ENCODE results near the gene ADRB2. TPM values are rescaled to one million over a fixed set of nuclear protein-coding genes. Genes with fewer than 3 reads are reported as not detected.

The ADRB2 gene
- total and polyA plus RNA-seq, 2 of the 13 experiments (the other 11 are each of a cell fraction or from before 2014, with no cell fraction given) = not detected

DNA sequence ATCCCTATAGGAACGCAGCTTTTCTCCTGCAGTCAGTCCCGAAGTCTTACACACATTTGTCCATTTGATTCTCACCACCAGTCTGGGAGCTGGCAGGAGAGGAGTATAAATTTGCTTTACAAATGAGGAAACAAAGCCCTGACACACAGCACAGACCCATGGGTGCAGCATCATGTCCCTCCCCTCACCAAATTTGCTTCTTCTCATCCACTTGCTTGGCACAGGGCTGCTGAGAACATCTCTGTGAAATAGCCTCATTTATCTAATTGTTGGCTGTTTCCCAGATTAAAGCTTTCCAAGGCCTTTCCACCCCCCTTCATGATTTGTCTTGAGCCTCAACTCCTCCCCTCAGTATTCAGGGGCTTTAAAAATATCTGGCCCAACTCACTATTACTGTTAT, 11.3 kb upstream of the ADRB2 start:
- H4K20me1 ChIP-seq (ENCODE audit: insufficient read depth, low read length) = no peaks in the 10 kb centered on the region
- no peaks in the 10 kb centered on the region for H3K36me3 ChIP-seq (replicated peaks in 1 of 2; ENCODE audit: control insufficient read depth in 1 of 2, insufficient read depth in 2 of 2, low read length in 2 of 2)
- no peak overlapping the region for H3K4me2 ChIP-seq (ENCODE audit: low read depth, low read length)
- H3K27me3 ChIP-seq (ENCODE audit: control insufficient read depth in 1 of 2, insufficient read depth in 2 of 2, low read length in 2 of 2) = no peaks in the 10 kb centered on the region; a peak in 1 of 5 replicates
- no peak overlapping the region for H3K9ac ChIP-seq (ENCODE audit: insufficient read depth, low read depth, low read length)
- ChIA-PET POLR2A (no interaction called here), CTCF (ENCODE audit: low intra/inter-chr PET ratio, low total read pairs) (no interaction called here)
- no peaks in the 10 kb centered on the region for H3K79me2 ChIP-seq (ENCODE audit: insufficient read depth, low read length)
- intact Hi-C loops (cut with micrococcal nuclease; ENCODE audit: unreplicated experiment) (no loop called here), in situ Hi-C loops (cut with HindIII; ENCODE audit: extremely low pct_ligation_motif_present, low pct_unique_long_range_greater_than_20kb) (no loop called here)
- no peak for ATAC-seq
- H3K27ac ChIP-seq (ENCODE audit: extremely low read length, insufficient read depth, low read length) = no peak overlapping the region
- H3K4me3 ChIP-seq (replicated peaks in 1 of 3; ENCODE audit: insufficient read depth in 1 of 3, low read depth in 2 of 3, low read length in 3 of 3) = no peak overlapping the region
- no peaks in the 10 kb centered on the region for H3K9me3 ChIP-seq (ENCODE audit: low read length)
- no peak for DNase-seq (ENCODE audit: low spot score)
- no TSS peak for BruUV-seq (replicated peaks)
- WGBS (ENCODE audit: low lambda C conversion rate) = 17% methylated on average over 2 of the region's 2 CpGs
- H2AFZ ChIP-seq (ENCODE audit: low read length) = no peak overlapping the region
- TF ChIP-seq TOPORS (CRISPR knock-in tag; IDR thresholded peaks at IDR 0.05) (no peak), ZNF430 (CRISPR knock-in tag; IDR thresholded peaks at IDR 0.05) (no peak), ZNF607 (CRISPR knock-in tag; IDR thresholded peaks at IDR 0.05; ENCODE audit: borderline replicate concordance) (no peak), ZNF367 (CRISPR knock-in tag; IDR thresholded peaks at IDR 0.05; ENCODE audit: borderline replicate concordance) (no peak)
- TF ChIP-seq, protein P1, sequence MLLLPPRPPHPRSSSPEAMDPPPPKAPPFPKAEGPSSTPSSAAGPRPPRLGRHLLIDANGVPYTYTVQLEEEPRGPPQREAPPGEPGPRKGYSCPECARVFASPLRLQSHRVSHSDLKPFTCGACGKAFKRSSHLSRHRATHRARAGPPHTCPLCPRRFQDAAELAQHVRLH (CRISPR knock-in tag; IDR thresholded peaks at IDR 0.05; ENCODE audit: borderline replicate concordance, low read depth) = no peak
- no peak for FAIRE-seq
- no peaks in the 10 kb centered on the region for H3K4me1 ChIP-seq (ENCODE audit: insufficient read depth, low read length)

DNA sequence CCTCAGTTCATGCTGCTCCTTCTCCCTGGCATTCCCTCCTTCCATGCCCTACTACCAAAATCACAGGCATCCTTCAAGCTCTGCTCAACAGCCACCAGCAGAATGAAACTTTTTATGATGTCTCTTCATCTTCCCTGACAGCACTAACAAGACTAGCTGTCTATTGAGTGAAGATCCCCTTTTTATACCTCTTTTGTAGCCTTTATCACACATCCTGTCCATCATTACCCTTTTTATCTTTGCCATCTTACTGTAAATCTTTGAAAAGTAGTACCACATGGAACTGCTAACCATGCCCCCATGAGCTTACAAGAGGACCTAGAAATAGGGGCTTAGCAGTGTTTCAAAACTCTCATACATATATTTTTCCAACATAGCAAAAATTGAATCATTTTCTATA, 10.8 kb upstream of the ADRB2 start:
- no peak for FAIRE-seq
- intact Hi-C loops (cut with micrococcal nuclease; ENCODE audit: unreplicated experiment) = no loop called here
- Histone ChIP-seq H3K9ac (ENCODE audit: insufficient read depth, low read depth, low read length) (no peak overlapping the region), H2AFZ (ENCODE audit: low read length) (no peak overlapping the region), H3K4me2 (ENCODE audit: low read depth, low read length) (no peak overlapping the region), H3K79me2 (ENCODE audit: insufficient read depth, low read length) (no peaks in the 10 kb centered on the region), H3K36me3 (replicated peaks in 1 of 2; ENCODE audit: control insufficient read depth in 1 of 2, insufficient read depth in 2 of 2, low read length in 2 of 2) (no peaks in the 10 kb centered on the region), H3K4me1 (ENCODE audit: insufficient read depth, low read length) (no peaks in the 10 kb centered on the region), H4K20me1 (ENCODE audit: insufficient read depth, low read length) (no peaks in the 10 kb centered on the region), H3K27ac (ENCODE audit: extremely low read length, insufficient read depth, low read length) (no peak overlapping the region), H3K9me3 (ENCODE audit: low read length) (no peaks in the 10 kb centered on the region), H3K27me3 (ENCODE audit: control insufficient read depth in 1 of 2, insufficient read depth in 2 of 2, low read length in 2 of 2) (no peaks in the 10 kb centered on the region; a peak in 1 of 5 replicates), H3K4me3 (replicated peaks in 1 of 3; ENCODE audit: insufficient read depth in 1 of 3, low read depth in 2 of 3, low read length in 3 of 3) (no peak overlapping the region)
- CTCF ChIA-PET (ENCODE audit: low intra/inter-chr PET ratio, low total read pairs) = no interaction called here
- no peak for ATAC-seq
- no peak for DNase-seq (ENCODE audit: low spot score)
- no TSS peak for BruUV-seq (replicated peaks)
- in situ Hi-C loops (cut with HindIII; ENCODE audit: extremely low pct_ligation_motif_present, low pct_unique_long_range_greater_than_20kb) = no loop called here
- POLR2A ChIA-PET = no interaction called here
- TF ChIP-seq, protein P2, sequence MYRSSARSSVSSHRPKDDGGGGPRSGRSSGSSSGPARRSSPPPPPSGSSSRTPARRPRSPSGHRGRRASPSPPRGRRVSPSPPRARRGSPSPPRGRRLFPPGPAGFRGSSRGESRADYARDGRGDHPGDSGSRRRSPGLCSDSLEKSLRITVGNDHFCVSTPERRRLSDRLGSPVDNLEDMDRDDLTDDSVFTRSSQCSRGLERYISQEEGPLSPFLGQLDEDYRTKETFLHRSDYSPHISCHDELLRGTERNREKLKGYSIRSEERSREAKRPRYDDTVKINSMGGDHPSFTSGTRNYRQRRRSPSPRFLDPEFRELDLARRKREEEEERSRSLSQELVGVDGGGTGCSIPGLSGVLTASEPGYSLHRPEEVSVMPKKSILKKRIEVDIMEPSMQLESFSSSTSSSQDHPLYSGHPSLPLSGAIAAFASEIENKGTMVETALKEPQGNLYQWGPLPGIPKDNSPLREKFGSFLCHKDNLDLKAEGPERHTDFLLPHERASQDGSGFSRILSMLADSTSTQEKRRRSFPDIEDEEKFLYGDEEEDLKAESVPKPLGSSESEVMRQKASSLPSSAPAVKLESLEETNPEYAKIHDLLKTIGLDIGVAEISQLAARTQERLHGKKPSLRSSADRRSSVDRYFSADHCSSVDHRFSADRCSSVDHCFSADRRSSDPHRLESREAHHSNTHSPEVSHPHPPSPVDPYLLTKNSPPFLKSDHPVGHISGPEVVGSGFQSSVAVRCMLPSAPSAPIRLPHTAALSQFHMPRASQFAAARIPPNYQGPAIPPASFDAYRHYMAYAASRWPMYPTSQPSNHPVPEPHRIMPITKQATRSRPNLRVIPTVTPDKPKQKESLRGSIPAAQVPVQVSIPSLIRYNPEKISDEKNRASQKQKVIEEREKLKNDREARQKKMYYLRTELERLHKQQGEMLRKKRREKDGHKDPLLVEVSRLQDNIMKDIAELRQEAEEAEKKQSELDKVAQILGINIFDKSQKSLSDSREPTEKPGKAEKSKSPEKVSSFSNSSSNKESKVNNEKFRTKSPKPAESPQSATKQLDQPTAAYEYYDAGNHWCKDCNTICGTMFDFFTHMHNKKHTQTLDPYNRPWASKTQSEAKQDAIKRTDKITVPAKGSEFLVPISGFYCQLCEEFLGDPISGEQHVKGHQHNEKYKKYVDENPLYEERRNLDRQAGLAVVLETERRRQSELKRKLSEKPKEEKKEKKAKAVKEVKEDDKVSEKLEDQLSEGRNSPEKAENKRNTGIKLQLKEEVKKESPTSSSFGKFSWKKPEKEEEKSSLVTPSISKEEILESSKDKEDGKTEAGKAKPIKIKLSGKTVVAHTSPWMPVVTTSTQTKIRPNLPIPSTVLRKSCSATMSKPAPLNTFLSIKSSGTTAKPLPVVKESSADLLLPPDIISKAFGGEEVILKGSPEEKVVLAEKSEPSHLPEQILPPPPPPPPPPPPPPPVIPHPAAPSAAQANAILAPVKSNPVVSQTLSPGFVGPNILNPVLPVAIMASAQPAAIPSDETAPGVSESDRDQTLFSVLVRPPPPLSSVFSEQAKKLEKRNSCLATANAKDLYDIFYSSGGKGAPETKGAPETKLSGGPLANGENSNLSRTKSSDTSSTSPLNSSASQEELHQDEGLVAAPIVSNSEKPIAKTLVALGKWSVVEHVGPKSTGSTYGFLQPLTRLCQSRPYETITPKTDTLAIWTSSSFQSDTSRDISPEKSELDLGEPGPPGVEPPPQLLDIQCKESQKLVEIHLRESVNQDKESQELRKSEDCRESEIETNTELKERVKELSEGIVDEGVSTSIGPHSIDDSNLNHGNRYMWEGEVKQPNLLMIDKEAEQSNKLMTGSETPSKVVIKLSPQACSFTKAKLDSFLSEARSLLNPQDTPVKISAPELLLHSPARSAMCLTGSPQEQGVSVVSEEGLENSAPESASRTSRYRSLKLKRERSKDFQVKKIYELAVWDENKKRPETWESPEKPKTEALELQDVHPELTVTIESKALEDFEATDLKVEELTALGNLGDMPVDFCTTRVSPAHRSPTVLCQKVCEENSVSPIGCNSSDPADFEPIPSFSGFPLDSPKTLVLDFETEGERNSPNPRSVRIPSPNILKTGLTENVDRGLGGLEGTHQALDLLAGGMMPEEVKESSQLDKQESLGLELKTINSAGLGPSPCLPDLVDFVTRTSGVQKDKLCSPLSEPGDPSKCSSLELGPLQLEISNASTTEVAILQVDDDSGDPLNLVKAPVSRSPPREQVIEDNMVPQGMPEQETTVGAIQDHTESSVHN (CRISPR knock-in tag; IDR thresholded peaks at IDR 0.05) = no peak
- no peak for TF ChIP-seq PBX3 (CRISPR knock-in tag; IDR thresholded peaks at IDR 0.05; ENCODE audit: borderline replicate concordance)

All from HepG2 (cell line).